ENCODE data around the gene ATP13A3.

ATP13A3 gene

DNA sequence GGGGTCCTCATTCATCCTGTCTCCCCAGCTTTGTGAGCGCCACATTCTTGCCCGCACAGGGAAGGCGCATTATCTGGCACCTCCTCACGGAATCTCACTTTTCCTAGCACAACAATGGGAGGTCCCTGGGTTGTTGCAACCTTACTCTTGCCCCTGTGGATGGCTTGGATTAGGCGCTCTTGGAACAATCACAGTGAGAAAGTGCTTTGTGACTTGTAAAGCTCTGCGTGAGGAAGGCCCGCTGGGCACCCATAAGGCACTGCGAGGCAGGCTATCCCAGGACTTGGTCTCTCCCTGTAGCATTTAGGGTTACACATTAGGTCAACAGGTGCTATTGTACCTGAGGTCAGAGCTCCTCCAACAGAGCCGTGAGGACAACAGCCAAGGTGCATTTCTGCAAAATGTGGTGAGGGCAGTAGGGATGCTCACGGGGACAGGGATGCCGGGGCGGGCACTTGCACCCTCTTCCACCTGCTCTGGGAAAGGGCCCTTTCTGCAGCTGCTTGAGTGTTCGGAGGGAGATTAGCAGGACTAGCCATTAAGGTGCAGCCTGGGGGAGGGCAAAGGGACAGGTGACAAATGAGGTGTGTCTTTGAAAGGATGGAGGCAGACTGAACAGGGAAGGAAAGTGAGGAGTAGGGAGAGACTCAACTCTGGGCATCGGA is 103.4 kb downstream of the ATP13A3 start:
- TF ChIP-seq, protein P1, sequence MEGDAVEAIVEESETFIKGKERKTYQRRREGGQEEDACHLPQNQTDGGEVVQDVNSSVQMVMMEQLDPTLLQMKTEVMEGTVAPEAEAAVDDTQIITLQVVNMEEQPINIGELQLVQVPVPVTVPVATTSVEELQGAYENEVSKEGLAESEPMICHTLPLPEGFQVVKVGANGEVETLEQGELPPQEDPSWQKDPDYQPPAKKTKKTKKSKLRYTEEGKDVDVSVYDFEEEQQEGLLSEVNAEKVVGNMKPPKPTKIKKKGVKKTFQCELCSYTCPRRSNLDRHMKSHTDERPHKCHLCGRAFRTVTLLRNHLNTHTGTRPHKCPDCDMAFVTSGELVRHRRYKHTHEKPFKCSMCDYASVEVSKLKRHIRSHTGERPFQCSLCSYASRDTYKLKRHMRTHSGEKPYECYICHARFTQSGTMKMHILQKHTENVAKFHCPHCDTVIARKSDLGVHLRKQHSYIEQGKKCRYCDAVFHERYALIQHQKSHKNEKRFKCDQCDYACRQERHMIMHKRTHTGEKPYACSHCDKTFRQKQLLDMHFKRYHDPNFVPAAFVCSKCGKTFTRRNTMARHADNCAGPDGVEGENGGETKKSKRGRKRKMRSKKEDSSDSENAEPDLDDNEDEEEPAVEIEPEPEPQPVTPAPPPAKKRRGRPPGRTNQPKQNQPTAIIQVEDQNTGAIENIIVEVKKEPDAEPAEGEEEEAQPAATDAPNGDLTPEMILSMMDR (IDR thresholded peaks at IDR 0.05; ENCODE audit: low read depth, low read length): no peak
- no peak for TF ChIP-seq EZH2phosphoT487 (IDR thresholded peaks at IDR 0.05; ENCODE audit: low read depth)
- no peak overlapping the region for H2AFZ ChIP-seq (ENCODE audit: low read depth, low read length)
- H3K4me2 ChIP-seq (ENCODE audit: low read length): no peak overlapping the region

DNA sequence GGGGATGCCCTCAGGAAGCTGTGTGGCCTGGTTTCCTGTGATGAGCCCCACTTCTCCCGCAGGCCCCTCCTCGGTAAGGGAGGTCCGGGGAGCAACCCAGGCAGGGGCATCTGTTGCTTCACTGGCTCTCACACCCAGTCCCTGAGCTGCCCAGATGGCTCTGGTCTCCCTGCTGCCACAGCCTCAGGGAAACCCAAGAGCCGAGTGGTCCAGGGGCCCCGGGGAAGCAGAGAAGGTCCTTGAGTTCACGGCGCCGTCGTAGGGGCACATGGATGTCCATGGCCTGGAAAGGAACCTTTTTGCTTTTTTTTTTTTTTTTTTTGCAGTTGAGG is 103.9 kb downstream of the ATP13A3 start:
- H2AFZ ChIP-seq (ENCODE audit: low read depth, low read length): no peak overlapping the region
- no peak for TF ChIP-seq EZH2phosphoT487 (IDR thresholded peaks at IDR 0.05; ENCODE audit: low read depth)
- TF ChIP-seq, protein P1 (IDR thresholded peaks at IDR 0.05; ENCODE audit: low read depth, low read length): no peak

More for the DNA sequence above, 103.4 kb downstream of the ATP13A3 start:
- H3K4me1 ChIP-seq (ENCODE audit: low read length): no peaks in the 10 kb centered on the region
- H3K36me3 ChIP-seq (replicated peaks; ENCODE audit: low read depth, low read length): no peaks in the 10 kb centered on the region
- H3K27me3 ChIP-seq (ENCODE audit: low read depth, low read length): peaks cover 20% of the 10 kb centered on the region
- H3K9me3 ChIP-seq (ENCODE audit: insufficient read depth, low read length): no peaks in the 10 kb centered on the region
- H3K27ac ChIP-seq (ENCODE audit: low read length): no peak overlapping the region
- no peak overlapping the region for H3K4me3 ChIP-seq (ENCODE audit: low read length)
- H3K9ac ChIP-seq (ENCODE audit: low read length): no peak overlapping the region
- H4K20me1 ChIP-seq (ENCODE audit: insufficient read depth, low read length): no peaks in the 10 kb centered on the region
- H3K79me2 ChIP-seq (ENCODE audit: low read length): no peaks in the 10 kb centered on the region

DNA sequence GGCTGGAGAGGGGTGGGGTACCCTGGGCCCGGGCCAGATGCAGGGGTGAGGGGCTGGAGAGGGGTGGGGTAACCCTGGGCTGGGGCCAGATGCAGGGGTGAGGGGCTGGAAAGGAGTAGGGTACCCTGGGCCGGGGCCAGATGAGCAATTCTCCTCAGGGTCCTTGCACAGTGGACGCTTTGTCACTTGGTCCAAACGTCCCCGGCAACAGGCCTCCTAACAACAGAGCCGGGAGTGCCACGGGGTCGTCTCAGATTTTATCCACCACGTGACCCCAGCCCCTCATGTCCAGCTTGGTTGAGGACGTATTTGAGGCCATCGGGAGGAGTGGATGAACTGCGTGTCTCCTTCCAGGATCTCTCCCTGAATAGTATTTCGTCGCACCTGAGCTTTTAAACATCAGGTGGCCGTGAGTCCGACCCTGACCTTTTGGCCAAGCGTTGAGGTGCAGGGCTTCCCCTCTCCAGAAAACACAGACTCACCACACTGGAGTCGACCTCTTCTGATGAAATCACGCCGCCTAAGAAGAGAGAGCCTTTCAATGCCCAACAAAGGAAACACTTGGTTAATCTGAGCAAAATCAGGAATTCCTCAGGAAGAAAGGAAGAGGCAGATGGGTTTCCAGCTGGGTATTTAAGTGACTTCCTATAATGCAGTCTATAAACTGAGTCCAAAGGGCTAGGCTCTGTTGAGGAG is 104.5 kb downstream of the ATP13A3 start:
- Histone ChIP-seq H3K4me3 (ENCODE audit: low read length) (no peak overlapping the region), H3K79me2 (ENCODE audit: low read length) (no peaks in the 10 kb centered on the region), H3K36me3 (replicated peaks; ENCODE audit: low read depth, low read length) (no peaks in the 10 kb centered on the region), H3K27me3 (ENCODE audit: low read depth, low read length) (peaks cover 20% of the 10 kb centered on the region), H3K27ac (ENCODE audit: low read length) (no peak overlapping the region), H3K9me3 (ENCODE audit: insufficient read depth, low read length) (no peaks in the 10 kb centered on the region), H3K9ac (ENCODE audit: low read length) (no peak overlapping the region), H2AFZ (ENCODE audit: low read depth, low read length) (no peak overlapping the region), H3K4me1 (ENCODE audit: low read length) (no peaks in the 10 kb centered on the region), H4K20me1 (ENCODE audit: insufficient read depth, low read length) (no peaks in the 10 kb centered on the region), H3K4me2 (ENCODE audit: low read length) (no peak overlapping the region)
- no peak for TF ChIP-seq EZH2phosphoT487 (IDR thresholded peaks at IDR 0.05; ENCODE audit: low read depth)
- TF ChIP-seq, protein P1 (IDR thresholded peaks at IDR 0.05; ENCODE audit: low read depth, low read length): no peak

More for the DNA sequence above, 103.9 kb downstream of the ATP13A3 start:
- H3K79me2 ChIP-seq (ENCODE audit: low read length): no peaks in the 10 kb centered on the region
- H3K27ac ChIP-seq (ENCODE audit: low read length): no peak overlapping the region
- H3K27me3 ChIP-seq (ENCODE audit: low read depth, low read length): peaks cover 20% of the 10 kb centered on the region
- H3K9me3 ChIP-seq (ENCODE audit: insufficient read depth, low read length): no peaks in the 10 kb centered on the region
- no peak overlapping the region for H3K4me3 ChIP-seq (ENCODE audit: low read length)
- no peaks in the 10 kb centered on the region for H4K20me1 ChIP-seq (ENCODE audit: insufficient read depth, low read length)
- H3K4me2 ChIP-seq (ENCODE audit: low read length): no peak overlapping the region
- no peaks in the 10 kb centered on the region for H3K4me1 ChIP-seq (ENCODE audit: low read length)
- H3K9ac ChIP-seq (ENCODE audit: low read length): no peak overlapping the region
- no peaks in the 10 kb centered on the region for H3K36me3 ChIP-seq (replicated peaks; ENCODE audit: low read depth, low read length)

DNA sequence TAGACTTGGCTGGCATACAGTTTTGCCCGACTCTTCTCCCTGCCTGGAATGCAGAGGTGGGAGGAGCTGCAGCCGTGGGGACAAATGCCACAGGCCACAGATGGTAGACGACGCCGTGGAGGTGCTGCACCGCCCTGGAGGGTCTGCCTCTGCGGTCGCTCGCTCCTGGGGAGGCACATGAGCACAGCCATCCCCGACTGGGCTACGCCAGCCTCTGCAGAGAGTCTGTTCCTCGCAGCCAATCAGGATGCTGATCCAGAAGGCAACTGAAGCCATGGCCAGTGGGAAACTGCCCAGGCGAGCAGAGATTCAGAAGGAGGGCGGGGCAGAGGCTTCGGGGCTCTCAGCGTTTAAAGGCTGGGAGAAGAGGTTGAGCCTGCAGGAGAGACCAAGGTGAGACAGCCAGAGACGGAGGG is 105.3 kb downstream of the ATP13A3 start:
- TF ChIP-seq EZH2phosphoT487 (IDR thresholded peaks at IDR 0.05; ENCODE audit: low read depth): no peak
- TF ChIP-seq, protein P1 (IDR thresholded peaks at IDR 0.05; ENCODE audit: low read depth, low read length): no peak
- Histone ChIP-seq H3K9me3 (ENCODE audit: insufficient read depth, low read length) (no peaks in the 10 kb centered on the region), H3K36me3 (replicated peaks; ENCODE audit: low read depth, low read length) (no peaks in the 10 kb centered on the region), H3K9ac (ENCODE audit: low read length) (no peak overlapping the region), H3K4me1 (ENCODE audit: low read length) (no peaks in the 10 kb centered on the region), H3K27ac (ENCODE audit: low read length) (no peak overlapping the region), H3K27me3 (ENCODE audit: low read depth, low read length) (peaks cover 20% of the 10 kb centered on the region), H3K4me2 (ENCODE audit: low read length) (no peak overlapping the region), H3K4me3 (ENCODE audit: low read length) (no peak overlapping the region), H2AFZ (ENCODE audit: low read depth, low read length) (no peak overlapping the region), H3K79me2 (ENCODE audit: low read length) (no peaks in the 10 kb centered on the region), H4K20me1 (ENCODE audit: insufficient read depth, low read length) (no peaks in the 10 kb centered on the region)

Measured in OCI-LY3 (cell line).